Chondrocyte (in vitro differentiated cells): Measurements from ENCODE around the gene REPS2. TPM values are rescaled to one million over a fixed set of nuclear protein-coding genes. Genes with fewer than 3 reads are reported as not detected.

Experiments
- DNase-seq: peaks from one replicate; pipeline ENCODE4 v3.0.0; 2021; ENCODE audit warnings: mixed read lengths, low spot score
- H3K27ac Mint-ChIP-seq: one replicate; pipeline ENCODE4 v1.8.0; 2021; ENCODE audit warnings: mild to moderate bottlenecking, moderate library complexity, mixed read lengths; ENCODE audit not compliant: unreplicated experiment
- H3K27me3 Mint-ChIP-seq: 2 replicates; pipeline ENCODE4 v1.8.0; 2021; ENCODE audit warnings: low read depth, mixed read lengths
- H3K36me3 Mint-ChIP-seq: 2 replicates; pipeline ENCODE4 v1.8.0; 2021; ENCODE audit warnings: low read depth, mixed read lengths
- H3K4me1 Mint-ChIP-seq: 2 replicates; pipeline ENCODE4 v1.8.0; 2021; ENCODE audit warnings: low read depth, mild to moderate bottlenecking, mixed read lengths
- H3K4me3 Mint-ChIP-seq: one replicate; pipeline ENCODE4 v1.8.0; 2021; ENCODE audit warnings: mild to moderate bottlenecking, moderate library complexity, mixed read lengths; ENCODE audit not compliant: unreplicated experiment
- H3K9me3 Mint-ChIP-seq: 2 replicates; pipeline ENCODE4 v1.8.0; 2021; ENCODE audit warnings: low read depth, mixed read lengths
- CTCF ChIP-seq: fragments of 200-600 bp; sonication (generic); IDR thresholded peaks from 2 replicates; pipeline ENCODE4 v1.5.0; 2021; ENCODE audit warnings: antibody characterized with exemption, mild to moderate bottlenecking, moderate library complexity
- total RNA-seq: library from RNA; stranded (reverse); gene quantifications from 3 replicates; pipeline ENCODE4 v1.2.1, GENCODE V29; 2021

Gene REPS2
- total RNA-seq, 1 donor from 2014 or later: 2.4 TPM

DNA sequence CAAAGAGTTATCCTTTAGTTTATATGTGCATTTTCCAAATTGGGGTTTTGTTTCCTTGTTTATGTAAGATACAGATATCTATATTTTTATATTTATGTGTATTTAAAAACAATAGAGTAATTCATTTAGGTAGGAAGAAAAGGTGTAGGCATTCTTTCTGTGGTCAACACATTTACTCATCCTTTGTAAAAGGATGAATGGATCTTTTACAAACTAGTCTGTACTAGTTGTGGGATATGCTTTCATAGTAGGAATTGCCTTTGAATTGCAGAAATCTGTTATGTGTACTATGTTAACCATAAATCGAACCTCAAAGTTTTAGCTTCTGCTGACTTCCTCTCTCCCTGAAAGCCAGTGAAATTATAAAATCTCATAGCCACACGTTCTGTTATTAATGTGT lies 128.5 kb downstream of the REPS2 start:
- peaks cover 14% of the 10 kb centered on the region for H3K27me3 Mint-ChIP-seq
- peaks cover 2% of the 10 kb centered on the region for H3K36me3 Mint-ChIP-seq
- TF ChIP-seq CTCF: no peak

GRCh38 chrX:17077361-17077760 lies 130.9 kb downstream of the REPS2 start:
- DNase-seq: no peak
- no peak for TF ChIP-seq CTCF
- Mint-ChIP-seq H3K9me3 (no peaks in the 10 kb centered on the region), H3K27me3 (peaks cover 8% of the 10 kb centered on the region), H3K27ac (no peak overlapping the region), H3K36me3 (peaks cover 2% of the 10 kb centered on the region), H3K4me1 (peaks cover 38% of the 10 kb centered on the region), H3K4me3 (no peak overlapping the region)

More for the DNA sequence above, 128.5 kb downstream of the REPS2 start:
- Mint-ChIP-seq H3K4me1 (peaks cover 33% of the 10 kb centered on the region), H3K4me3 (no peak overlapping the region), H3K9me3 (no peaks in the 10 kb centered on the region), H3K27ac (no peak overlapping the region)
- DNase-seq: no peak

- no peak for TF ChIP-seq CTCF
Observed at GRCh38 chrX:17078031-17078720, 131.7 kb downstream of the REPS2 start.

DNA sequence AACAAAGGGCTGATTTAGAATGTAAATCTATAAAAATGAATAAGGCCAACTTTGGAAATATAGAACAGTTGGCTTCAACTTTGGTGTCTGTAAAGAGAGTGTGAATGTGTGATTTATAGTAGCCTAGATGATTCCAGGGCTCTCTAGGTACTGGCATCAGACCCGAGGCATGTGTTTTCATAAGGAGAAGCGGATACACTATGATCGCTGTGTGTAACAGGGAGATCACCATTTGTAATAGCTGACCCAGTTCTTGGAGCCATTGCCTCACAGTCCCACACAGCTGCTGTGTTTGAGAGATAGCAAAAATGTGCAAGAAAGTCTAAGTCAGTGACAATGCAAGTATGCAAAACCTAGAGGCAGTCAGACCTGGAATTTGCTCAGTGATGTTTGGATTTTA lies 135.1 kb downstream of the REPS2 start:
- no peaks in the 10 kb centered on the region for H3K36me3 Mint-ChIP-seq
- peaks cover 40% of the 10 kb centered on the region for H3K4me1 Mint-ChIP-seq
- H3K9me3 Mint-ChIP-seq: no peaks in the 10 kb centered on the region
- no peak overlapping the region for H3K4me3 Mint-ChIP-seq
- no peak for TF ChIP-seq CTCF
- no peak for DNase-seq
- H3K27me3 Mint-ChIP-seq: peaks cover 11% of the 10 kb centered on the region
- no peak overlapping the region for H3K27ac Mint-ChIP-seq

More at GRCh38 chrX:17078031-17078720, 131.7 kb downstream of the REPS2 start:
- Mint-ChIP-seq H3K36me3 (peaks cover 2% of the 10 kb centered on the region), H3K4me3 (no peak overlapping the region), H3K27me3 (peaks cover 8% of the 10 kb centered on the region), H3K9me3 (no peaks in the 10 kb centered on the region), H3K4me1 (peaks cover 43% of the 10 kb centered on the region), H3K27ac (peak overlapping the region; percentile 77)
- no peak for DNase-seq

DNA sequence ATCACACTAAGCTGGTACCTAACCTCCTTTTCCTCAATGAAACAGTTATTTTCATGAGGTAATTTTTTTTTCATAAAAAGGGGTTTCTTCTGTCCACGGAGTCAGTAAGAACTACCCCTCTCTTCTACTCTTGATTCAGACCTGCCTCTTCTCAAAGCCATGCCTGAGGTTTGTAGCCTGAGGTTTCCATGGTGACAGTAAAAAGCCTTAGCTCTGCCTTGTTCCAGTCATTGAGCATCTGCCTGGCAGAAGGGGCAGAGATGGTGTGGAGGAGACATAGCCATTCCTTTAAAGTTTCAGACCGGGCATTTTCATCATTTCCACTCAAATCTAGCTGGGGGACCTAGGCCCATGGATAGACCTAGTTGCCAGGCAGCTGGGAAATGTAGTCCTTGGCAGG lies 135.5 kb downstream of the REPS2 start:
- H3K4me1 Mint-ChIP-seq: peaks cover 36% of the 10 kb centered on the region
- peaks cover 12% of the 10 kb centered on the region for H3K27me3 Mint-ChIP-seq
- H3K27ac Mint-ChIP-seq: no peak overlapping the region
- H3K36me3 Mint-ChIP-seq: no peaks in the 10 kb centered on the region
- no peak for TF ChIP-seq CTCF
- no peak for DNase-seq
- no peak overlapping the region for H3K4me3 Mint-ChIP-seq
- no peaks in the 10 kb centered on the region for H3K9me3 Mint-ChIP-seq
